Left renal pelvis (tissue), 4 donors: ENCODE measurements around the gene JPH4. TPM values are rescaled to one million over a fixed set of nuclear protein-coding genes. Genes with fewer than 3 reads are reported as not detected.

ENCODE experiments used
- DNase-seq, 4 donors: peaks; one replicate each; pipeline ENCODE4 v3.0.0-alpha.2; 2013; ENCODE audit warnings: low read depth in 4 of 4, low spot score in 3 of 4
- polyA plus RNA-seq, 4 donors: library from polyadenylated mRNA; unstranded; fragments of 120-200 nt; gene quantifications; one replicate each; pipeline ENCODE4 v1.2.1, GENCODE V29; 2013; ENCODE audit not compliant: insufficient read length in 4 of 4

Gene JPH4
- polyA plus RNA-seq, 4 donors, result 9.5 to 18.9 (median 11.1) TPM

- no peak for DNase-seq
Observed at GRCh38 chr14:23582906-23583760, 4.5 kb upstream of the JPH4 start.

DNA sequence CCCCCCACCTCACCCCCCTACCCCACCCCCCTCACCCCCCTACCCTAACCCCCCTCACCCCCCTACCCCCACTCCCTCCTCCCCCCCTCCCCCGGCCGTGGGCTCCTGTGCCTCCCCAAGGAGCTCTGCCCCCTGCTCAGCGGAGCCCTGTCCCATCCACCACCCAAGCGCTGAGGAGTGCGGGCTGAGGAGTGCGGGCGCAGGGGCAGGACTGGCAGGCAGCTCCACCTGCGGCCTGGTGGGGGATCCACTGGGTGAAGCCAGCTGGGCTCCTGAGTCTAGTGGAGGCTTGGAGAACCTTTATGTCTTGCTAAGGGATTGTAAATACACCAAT, 2.3 kb upstream of the JPH4 start:
- DNase-seq, result no peak

DNA sequence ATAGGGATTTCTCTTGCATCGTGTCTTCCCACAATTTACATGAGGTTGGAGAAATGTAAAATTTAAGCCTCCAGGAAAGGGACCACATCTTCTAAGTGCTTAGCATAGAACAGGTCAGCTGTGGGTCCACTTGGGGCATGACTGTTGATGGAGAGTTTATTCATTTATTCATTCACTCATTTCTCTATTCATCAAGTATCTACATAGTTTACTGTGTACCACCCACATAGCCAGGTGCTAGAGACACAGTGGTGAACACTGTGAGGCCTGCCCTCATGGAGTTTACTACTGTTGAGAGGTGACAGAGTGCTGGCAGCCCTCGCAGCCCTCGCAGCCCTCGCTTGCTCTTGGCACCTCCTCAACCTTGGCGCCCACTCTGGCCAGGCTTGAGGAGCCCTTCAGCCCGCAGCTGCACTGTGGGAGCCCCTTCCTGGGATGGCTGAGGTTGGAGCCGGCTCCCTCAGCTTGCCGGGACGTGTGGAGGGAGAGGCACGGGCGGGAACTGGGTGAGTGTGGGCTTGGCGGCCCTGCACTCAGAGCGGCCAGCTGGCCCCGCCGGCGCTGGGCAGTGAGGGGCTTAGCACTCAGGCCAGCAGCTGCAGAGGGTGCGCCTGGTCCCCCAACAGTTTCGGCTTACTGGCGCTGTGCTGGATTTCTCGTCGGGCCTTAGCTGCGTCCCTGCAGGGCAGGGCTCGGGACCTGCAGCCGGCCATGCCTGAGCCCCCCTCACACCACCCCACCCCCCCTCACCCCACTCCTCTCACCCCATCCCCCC, 1.7 kb upstream of the JPH4 start:
- DNase-seq, result no peak

DNA sequence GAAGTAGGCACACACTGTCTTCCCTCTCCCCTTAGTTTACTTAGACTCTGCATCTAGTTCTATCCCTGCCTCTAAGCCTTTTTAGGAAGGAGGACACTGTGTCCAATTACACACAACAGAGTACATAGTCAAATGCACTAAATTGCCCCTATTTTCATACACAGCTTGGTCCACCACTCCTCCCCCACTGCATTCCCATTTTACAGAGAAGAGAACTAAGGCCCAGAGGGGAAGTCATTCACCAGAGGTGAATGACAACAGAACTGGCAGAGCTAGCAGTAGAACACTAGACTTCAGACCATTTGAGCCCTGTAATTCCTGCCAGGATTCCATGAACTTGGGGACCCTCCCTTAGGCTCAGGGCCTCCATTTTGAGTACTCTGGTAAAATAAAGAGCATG, 1.1 kb upstream of the JPH4 start:
- DNase-seq, result no peak

GRCh38 chr14:23579311-23579630, 681 bp upstream of the JPH4 start:
- no peak for DNase-seq

- DNase-seq, result no peak
Observed at GRCh38 chr14:23577710-23578392, 739 bp downstream of the JPH4 start.

- no peak for DNase-seq
Observed at GRCh38 chr14:23577004-23577681, 1.4 kb downstream of the JPH4 start.

DNA sequence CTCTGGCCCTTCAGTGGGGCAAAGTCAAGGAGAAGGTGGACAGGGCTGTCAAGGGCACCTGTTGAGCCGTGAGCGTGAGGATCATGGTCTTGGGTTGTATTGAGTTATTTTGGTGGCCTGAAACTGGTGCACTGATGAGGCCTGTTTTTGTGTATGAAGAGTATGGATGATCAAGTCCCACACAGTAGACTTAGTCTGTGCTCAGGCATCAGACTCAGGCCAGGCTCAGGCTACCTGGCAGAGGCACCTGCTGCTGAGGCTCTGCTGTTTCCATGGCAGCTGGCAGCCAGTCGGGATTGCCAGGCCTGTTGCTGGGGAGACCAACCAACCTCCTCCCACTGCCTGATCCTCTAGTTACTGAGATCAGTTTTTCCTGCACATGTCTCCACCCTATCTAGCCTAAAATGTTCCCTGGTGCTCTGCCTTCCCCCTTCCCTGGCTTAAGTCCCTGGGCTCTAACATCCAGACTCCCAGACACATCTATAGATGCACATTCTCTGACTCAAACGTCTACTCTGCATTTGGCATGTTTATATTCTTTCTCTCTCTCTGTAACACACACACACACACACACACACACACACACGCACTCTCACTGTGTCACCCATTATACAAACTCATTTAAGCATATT, 5.1 kb downstream of the JPH4 start:
- no peak for DNase-seq

DNA sequence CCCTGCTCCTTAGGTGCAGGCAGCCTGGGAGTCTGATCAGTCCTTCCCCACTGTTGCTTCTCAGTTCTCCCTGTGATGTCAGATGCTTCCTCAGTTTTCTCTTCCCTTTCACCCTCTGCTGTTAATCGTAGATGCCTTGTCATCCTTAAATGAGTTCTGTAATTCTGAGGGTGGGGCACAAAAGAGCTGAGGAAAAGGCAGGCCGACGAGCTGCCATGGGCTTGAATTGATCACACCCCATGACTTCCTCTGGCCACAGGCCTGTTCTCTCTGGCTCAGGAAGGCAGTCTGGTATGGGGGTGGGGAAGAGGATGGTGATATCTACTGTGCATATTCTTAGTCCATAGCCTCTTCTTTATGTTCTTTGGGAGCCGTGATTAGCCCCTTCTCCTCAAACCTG, 5.8 kb downstream of the JPH4 start:
- DNase-seq, result no peak

GRCh38 chr14:23572524-23572828, 6.1 kb downstream of the JPH4 start:
- DNase-seq, result no peak

DNA sequence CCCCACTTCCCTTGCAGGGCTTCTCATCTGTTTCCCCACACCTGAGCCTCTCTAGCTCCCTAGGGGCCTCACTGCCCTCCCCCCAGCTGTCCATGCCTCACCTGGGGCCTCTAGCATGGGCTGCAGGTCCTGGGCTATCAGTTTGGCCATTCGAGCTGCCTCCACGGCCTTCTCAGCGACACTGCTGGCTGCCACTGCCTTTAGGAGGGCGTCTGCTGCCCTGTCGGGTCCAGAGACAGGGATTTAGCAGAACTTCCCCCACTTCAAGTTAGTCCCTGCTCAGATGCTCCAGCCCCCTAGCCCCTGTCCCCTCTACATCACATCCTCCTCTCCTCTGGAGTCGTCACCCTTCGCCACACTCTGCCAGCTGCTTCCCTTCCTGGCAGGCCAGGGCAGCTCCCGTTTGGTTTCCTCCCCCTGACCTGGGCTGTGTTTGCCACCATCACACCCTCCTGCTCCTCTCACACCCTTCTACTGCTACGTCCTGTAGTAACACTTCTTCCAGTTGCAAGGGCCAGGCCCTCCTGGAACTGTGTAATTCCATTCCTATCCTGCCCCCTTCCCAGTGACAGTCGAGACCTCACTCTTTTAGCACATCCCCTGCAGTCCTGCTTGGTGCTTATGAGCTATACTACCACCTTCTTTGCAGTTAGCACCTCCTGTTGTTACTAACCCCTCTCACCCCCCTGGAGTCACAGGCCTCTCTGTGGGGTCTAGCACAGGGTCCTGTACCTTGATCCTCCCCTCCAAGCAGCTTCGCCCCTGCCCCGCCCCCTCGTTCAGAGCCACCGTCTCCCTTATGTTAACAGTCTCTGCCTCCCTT, 6.7 kb downstream of the JPH4 start:
- no peak for DNase-seq

GRCh38 chr14:23570806-23571483, 7.6 kb downstream of the JPH4 start:
- DNase-seq, result no peak

GRCh38 chr14:23569443-23570151, 9.0 kb downstream of the JPH4 start:
- DNase-seq, result no peak

DNA sequence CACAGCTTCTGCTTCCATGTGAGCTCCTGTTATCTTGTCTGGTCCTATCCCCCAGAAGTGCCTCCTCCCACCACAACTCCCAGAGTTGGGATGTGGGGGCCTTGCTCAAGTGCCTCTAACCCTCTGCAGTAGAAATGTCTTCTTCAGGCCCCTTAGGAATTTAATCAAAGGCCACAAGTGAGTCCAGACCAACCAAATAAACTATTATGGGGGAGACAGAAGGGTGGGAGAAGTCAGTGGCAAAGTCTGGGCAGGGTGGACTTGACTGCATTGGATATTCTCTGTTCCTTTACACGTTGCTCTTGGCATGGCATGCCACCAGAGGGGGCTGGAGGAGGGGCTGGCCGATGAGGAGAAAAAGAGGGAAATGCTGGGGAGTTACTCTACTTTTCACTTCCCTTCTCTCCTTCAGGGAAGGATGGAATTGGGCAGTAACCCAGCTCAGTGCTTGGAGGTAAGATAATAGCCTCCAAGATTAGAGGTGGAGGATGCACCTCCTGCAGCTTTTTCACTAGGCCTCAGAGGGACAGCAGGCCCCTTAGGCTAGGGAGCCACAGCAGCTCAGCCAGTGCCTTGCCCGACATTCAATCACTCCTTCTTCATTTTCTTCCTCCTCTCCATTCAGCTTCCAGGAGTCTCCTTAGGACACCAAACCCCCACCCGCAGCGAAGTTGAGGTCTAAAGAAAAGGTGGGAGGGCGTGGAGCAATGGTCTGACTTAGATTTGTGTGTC, 9.8 kb downstream of the JPH4 start:
- DNase-seq, result no peak

GRCh38 chr14:23568021-23568599, 10.5 kb downstream of the JPH4 start:
- no peak for DNase-seq

GRCh38 chr14:23567186-23568020, 11.2 kb downstream of the JPH4 start, which contains the start of gene AP1G2:
Gene AP1G2, minus strand, starts transcription at chr14:23567791. Its CDS starts 477 bp downstream, at chr14:23567314.
- peak in 2 of 4 donors; percentile 65 to 75 for DNase-seq

- DNase-seq, result no peak
Observed at GRCh38 chr14:23566778-23567185, 11.8 kb downstream of the JPH4 start.
